ENCODE measurements around the gene STX8. TPM values are rescaled to one million over a fixed set of nuclear protein-coding genes. Genes with fewer than 3 reads are reported as not detected.

Gene STX8
- total RNA-seq, 2 experiments from 2014 or later = 84.8 to 91.7 TPM

- POLR2A ChIA-PET = interaction anchor here (0.6 kb wide), 1 partner anchor 10 kb away, joined by 3 read pairs; no protein-coding TSS in a partner anchor
- no peak for DNase-seq
- H3K36me3 Mint-ChIP-seq (ENCODE audit: low read depth) = no peaks in the 10 kb centered on the region
- peaks cover 3% of the 10 kb centered on the region for H3K4me1 Mint-ChIP-seq
- no peaks in the 10 kb centered on the region for H3K27me3 Mint-ChIP-seq
- H3K4me3 Mint-ChIP-seq = no peak overlapping the region
- CTCF ChIA-PET = no interaction called here
- H3K27ac Mint-ChIP-seq = no peak overlapping the region
- H3K9me3 Mint-ChIP-seq = no peaks in the 10 kb centered on the region
Observed at GRCh38 chr17:9226130-9226793, 349.4 kb downstream of the STX8 start.

GRCh38 chr17:9225305-9226101, 350.1 kb downstream of the STX8 start:
- Mint-ChIP-seq H3K27ac (no peak overlapping the region), H3K27me3 (no peaks in the 10 kb centered on the region), H3K9me3 (no peaks in the 10 kb centered on the region), H3K36me3 (ENCODE audit: low read depth) (no peaks in the 10 kb centered on the region), H3K4me3 (no peak overlapping the region), H3K4me1 (peaks cover 3% of the 10 kb centered on the region)
- CTCF ChIA-PET = interaction anchor here (0.6 kb wide), 1 partner anchor 30 kb away, joined by 3 read pairs; no protein-coding TSS in a partner anchor
- DNase-seq = no peak
- POLR2A ChIA-PET = no interaction called here

DNA sequence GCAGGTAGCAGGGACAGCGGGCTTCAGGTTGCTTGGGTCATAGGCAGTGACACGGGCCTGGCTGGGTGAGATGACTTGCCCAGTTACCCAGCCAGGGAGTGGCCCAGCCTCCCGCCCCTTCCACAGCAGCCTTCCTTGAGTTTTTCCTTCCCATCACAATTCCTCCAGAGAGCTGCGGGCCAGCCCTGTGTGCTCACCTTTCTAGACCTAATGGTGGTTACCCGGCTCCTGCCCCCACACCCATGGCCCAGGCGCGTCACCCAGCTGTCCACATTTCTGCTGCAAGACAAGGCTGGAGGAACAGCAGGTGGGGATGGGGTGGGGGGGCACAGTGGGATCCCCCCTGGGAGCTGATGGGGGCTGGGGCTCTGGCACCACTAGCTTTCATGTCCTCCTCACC, 351.1 kb downstream of the STX8 start:
- ChIA-PET CTCF (no interaction called here), POLR2A (no interaction called here)
- Mint-ChIP-seq H3K27me3 (no peaks in the 10 kb centered on the region), H3K9me3 (no peaks in the 10 kb centered on the region), H3K4me1 (peaks cover 3% of the 10 kb centered on the region), H3K36me3 (ENCODE audit: low read depth) (no peaks in the 10 kb centered on the region), H3K4me3 (no peak overlapping the region), H3K27ac (no peak overlapping the region)
- no peak for DNase-seq

GRCh38 chr17:9223531-9223930, 352.1 kb downstream of the STX8 start:
- H3K27ac Mint-ChIP-seq = no peak overlapping the region
- CTCF ChIA-PET = no interaction called here

GRCh38 chr17:9221922-9222180, 353.8 kb downstream of the STX8 start:
- no peak for DNase-seq
- Mint-ChIP-seq H3K9me3 (peaks cover 10% of the 10 kb centered on the region), H3K4me1 (peaks cover 3% of the 10 kb centered on the region), H3K36me3 (ENCODE audit: low read depth) (no peaks in the 10 kb centered on the region), H3K27me3 (no peaks in the 10 kb centered on the region), H3K4me3 (no peak overlapping the region), H3K27ac (no peak overlapping the region)
- ChIA-PET CTCF (no interaction called here), POLR2A (no interaction called here)

More at GRCh38 chr17:9223531-9223930, 352.1 kb downstream of the STX8 start:
- H3K27me3 Mint-ChIP-seq = no peaks in the 10 kb centered on the region
- no peaks in the 10 kb centered on the region for H3K36me3 Mint-ChIP-seq (ENCODE audit: low read depth)
- peaks cover 3% of the 10 kb centered on the region for H3K4me1 Mint-ChIP-seq
- no peak for DNase-seq
- POLR2A ChIA-PET = no interaction called here
- H3K9me3 Mint-ChIP-seq = no peaks in the 10 kb centered on the region
- no peak overlapping the region for H3K4me3 Mint-ChIP-seq

DNA sequence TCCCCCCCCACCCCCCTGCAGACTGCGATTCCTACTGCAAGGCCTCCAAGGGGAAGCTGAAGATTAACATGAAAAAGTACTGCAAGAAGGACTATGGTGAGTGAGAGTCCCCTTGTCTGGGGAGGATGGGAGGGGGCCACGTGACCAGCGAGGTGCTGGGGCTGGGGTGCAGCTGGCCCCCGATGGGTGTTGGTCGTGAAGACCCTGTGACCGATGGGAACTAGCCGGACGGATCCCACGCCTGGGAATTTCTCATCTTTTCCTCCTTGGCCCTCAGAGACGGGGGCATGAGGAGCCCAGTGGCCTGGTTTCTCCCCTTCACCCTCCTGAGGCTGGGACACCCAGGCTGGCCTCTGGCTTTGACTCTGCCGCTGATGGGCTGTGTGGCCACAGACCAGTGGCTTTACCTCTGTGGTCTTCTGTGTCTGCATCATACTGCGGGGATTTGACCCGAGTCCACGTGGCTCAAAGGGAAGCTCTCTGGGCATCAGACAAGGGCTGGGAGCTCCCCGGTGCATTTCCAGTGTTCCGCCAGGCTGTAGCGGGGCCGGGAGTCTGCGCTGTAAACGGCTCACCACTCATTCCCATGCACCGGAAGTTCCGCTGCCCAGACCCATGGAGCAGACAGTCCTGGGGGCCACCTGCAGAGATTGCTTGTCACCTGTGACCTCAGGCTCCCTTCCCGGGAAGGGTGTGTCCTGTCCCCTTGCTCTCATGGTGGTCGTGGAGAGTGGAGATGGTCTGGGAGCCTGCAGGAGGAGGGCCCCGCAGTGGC, 354.3 kb downstream of the STX8 start:
- no peak for DNase-seq
- Mint-ChIP-seq H3K27ac (no peak overlapping the region), H3K4me3 (no peak overlapping the region), H3K36me3 (ENCODE audit: low read depth) (no peaks in the 10 kb centered on the region), H3K27me3 (no peaks in the 10 kb centered on the region), H3K9me3 (peaks cover 12% of the 10 kb centered on the region), H3K4me1 (no peaks in the 10 kb centered on the region)
- POLR2A ChIA-PET = no interaction called here
- CTCF ChIA-PET = no interaction called here

- no peak overlapping the region for H3K27ac Mint-ChIP-seq
- peaks cover 20% of the 10 kb centered on the region for H3K9me3 Mint-ChIP-seq
- no peak for DNase-seq
- no peaks in the 10 kb centered on the region for H3K4me1 Mint-ChIP-seq
- CTCF ChIA-PET = no interaction called here
- no peaks in the 10 kb centered on the region for H3K27me3 Mint-ChIP-seq
- no peak overlapping the region for H3K4me3 Mint-ChIP-seq
- peaks cover 7% of the 10 kb centered on the region for H3K36me3 Mint-ChIP-seq (ENCODE audit: low read depth)
- POLR2A ChIA-PET = no interaction called here
Observed at GRCh38 chr17:9220398-9221146, 355.0 kb downstream of the STX8 start.

- CTCF ChIA-PET = no interaction called here
Observed at GRCh38 chr17:9219631-9220397, 355.8 kb downstream of the STX8 start.

DNA sequence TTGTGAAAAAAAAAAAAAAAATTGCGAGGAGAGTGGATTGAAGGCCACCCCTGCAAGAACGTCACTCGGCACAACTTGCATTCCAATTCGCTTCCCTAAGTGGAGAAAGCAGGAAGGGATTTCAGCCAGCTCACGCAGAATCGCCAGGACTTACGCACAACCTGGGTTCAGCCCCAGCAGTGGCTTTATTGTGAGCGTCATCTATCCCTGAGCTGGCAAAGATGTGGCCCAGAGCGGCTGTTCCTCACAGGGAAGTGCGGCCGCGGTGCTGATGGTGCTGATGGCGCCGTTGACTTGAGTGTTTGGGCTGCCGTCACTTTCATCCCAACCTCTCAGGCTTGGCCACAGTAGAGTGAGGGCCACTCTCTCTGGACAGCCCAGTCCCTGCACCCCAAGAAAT, 356.7 kb downstream of the STX8 start:
- Mint-ChIP-seq H3K36me3 (ENCODE audit: low read depth) (peaks cover 9% of the 10 kb centered on the region), H3K27ac (no peak overlapping the region), H3K27me3 (no peaks in the 10 kb centered on the region), H3K9me3 (peaks cover 25% of the 10 kb centered on the region), H3K4me1 (no peaks in the 10 kb centered on the region), H3K4me3 (no peak overlapping the region)
- POLR2A ChIA-PET = no interaction called here
- CTCF ChIA-PET = no interaction called here
- no peak for DNase-seq

More at GRCh38 chr17:9219631-9220397, 355.8 kb downstream of the STX8 start:
- Mint-ChIP-seq H3K9me3 (peaks cover 25% of the 10 kb centered on the region), H3K36me3 (ENCODE audit: low read depth) (peaks cover 9% of the 10 kb centered on the region), H3K4me1 (no peaks in the 10 kb centered on the region), H3K4me3 (no peak overlapping the region), H3K27me3 (no peaks in the 10 kb centered on the region), H3K27ac (no peak overlapping the region)
- no peak for DNase-seq
- POLR2A ChIA-PET = no interaction called here

DNA sequence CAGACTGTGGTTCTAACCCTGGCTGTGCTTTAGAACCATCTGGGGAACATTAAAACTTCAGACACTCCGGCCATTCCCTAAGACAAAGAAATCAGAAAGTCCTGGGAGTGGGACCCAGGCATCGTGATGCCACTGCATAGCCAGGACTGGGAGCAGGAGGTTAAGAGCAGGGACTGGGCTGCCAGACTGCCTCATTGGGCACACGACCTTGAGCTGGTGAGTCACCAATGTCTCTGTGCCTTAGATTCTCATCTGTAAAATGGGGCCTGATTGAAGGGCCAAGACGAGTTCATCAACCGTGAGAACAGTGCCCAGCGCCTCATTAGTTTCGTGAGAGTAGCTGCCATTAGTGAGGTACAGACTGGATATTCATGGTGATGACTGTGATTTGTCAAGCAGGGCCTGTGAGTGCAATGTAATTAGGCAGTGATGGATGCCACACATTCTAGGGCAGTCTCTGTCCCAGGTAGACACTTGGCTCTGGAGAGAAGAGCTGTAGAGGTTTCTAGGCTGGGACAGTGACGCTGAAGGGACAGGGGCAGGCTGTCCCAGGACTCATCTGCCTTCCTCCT, 357.5 kb downstream of the STX8 start:
- ChIA-PET POLR2A (no interaction called here), CTCF (no interaction called here)
- Mint-ChIP-seq H3K27me3 (no peaks in the 10 kb centered on the region), H3K9me3 (peaks cover 25% of the 10 kb centered on the region), H3K27ac (peak overlapping the region; percentile 25), H3K4me3 (no peak overlapping the region), H3K36me3 (ENCODE audit: low read depth) (peaks cover 9% of the 10 kb centered on the region), H3K4me1 (no peaks in the 10 kb centered on the region)
- no peak for DNase-seq

GRCh38 chr17:9217151-9218056, 358.2 kb downstream of the STX8 start:
- POLR2A ChIA-PET = no interaction called here
- CTCF ChIA-PET = interaction anchor here (0.7 kb wide), 1 partner anchor 18 kb away, joined by 3 read pairs; no protein-coding TSS in a partner anchor
- Mint-ChIP-seq H3K4me3 (no peak overlapping the region), H3K9me3 (peaks cover 25% of the 10 kb centered on the region), H3K27me3 (no peaks in the 10 kb centered on the region), H3K36me3 (ENCODE audit: low read depth) (peaks cover 9% of the 10 kb centered on the region), H3K27ac (no peak overlapping the region), H3K4me1 (no peaks in the 10 kb centered on the region)
- DNase-seq = no peak
